ENCODE results near the gene EARS2. TPM values are rescaled to one million over a fixed set of nuclear protein-coding genes. Genes with fewer than 3 reads are reported as not detected.

EARS2 gene
- total RNA-seq, 1 experiment from 2014 or later = 50.1 TPM

GRCh38 chr16:23500862-23501225 lies 56.3 kb downstream of the EARS2 start:
- peak overlapping the region in 1 of 3 experiments; percentile 8; a peak in 1 of 7 replicates for H3K27ac Mint-ChIP-seq
- no peak overlapping the region for H3K56ac ChIP-seq (ENCODE audit: insufficient read length, low read depth, low read length)
- no peak for TF ChIP-seq CTCF (conservative IDR thresholded peaks at IDR 0.05)
- peaks cover 7% of the 10 kb centered on the region for H3K79me1 ChIP-seq (ENCODE audit: insufficient read depth, low read depth, low read length, poor library complexity, severe bottlenecking)
- no peak overlapping the region for H3K14ac ChIP-seq (ENCODE audit: insufficient read depth, low read length)
- WGBS (ENCODE audit: extremely low coverage, insufficient read length, low lambda C conversion rate) = no CpG with 5 or more reads among the region's 4 CpGs
- no peaks in the 10 kb centered on the region for H3K9me3 Mint-ChIP-seq
- H2BK5ac ChIP-seq (ENCODE audit: insufficient read length, low read length) = no peak overlapping the region
- H3K4me2 ChIP-seq (ENCODE audit: insufficient read depth, insufficient read length, low read length) = no peak overlapping the region
- H3K27ac ChIP-seq (ENCODE audit: insufficient read length, low read depth, low read length) = no peak overlapping the region
- H3K9ac ChIP-seq (ENCODE audit: extremely low read depth, insufficient read length, low read length) = no peak overlapping the region
- no peak for DNase-seq
- no peak overlapping the region for H2BK15ac ChIP-seq (ENCODE audit: low read depth, low read length)
- peaks cover 50 to 55% of the 10 kb centered on the region in 2 experiments for H3K4me1 Mint-ChIP-seq
- H4K8ac ChIP-seq (replicated peaks; ENCODE audit: insufficient read length, low read depth, low read length) = no peak overlapping the region
- no peak overlapping the region for H3T11ph ChIP-seq (ENCODE audit: low read length)
- H2AFZ ChIP-seq (ENCODE audit: low read length) = no peak overlapping the region
- H3K23ac ChIP-seq (ENCODE audit: insufficient read length, low read depth, low read length) = no peak overlapping the region
- no peaks in the 10 kb centered on the region for H3K9me3 ChIP-seq (ENCODE audit: control insufficient read depth, low read depth, low read length)
- H2BK12ac ChIP-seq (ENCODE audit: insufficient read length, low read depth, low read length) = no peak overlapping the region
- peaks cover 21% of the 10 kb centered on the region; the same call in 1 of the 2 replicates for H3K79me2 ChIP-seq (ENCODE audit: insufficient read depth, low read length)
- H3K36me3 Mint-ChIP-seq (ENCODE audit: insufficient read depth in 1 of 3, low read depth in 3 of 3) = peaks cover 2 to 33% (median 25%) of the 10 kb centered on the region in 3 experiments; a peak in 5 of 7 replicates
- H2BK20ac ChIP-seq (ENCODE audit: low read depth, low read length, poor library complexity, severe bottlenecking) = no peak overlapping the region
- H3K27me3 ChIP-seq (ENCODE audit: insufficient read depth, low read length) = no peaks in the 10 kb centered on the region
- H3K4me1 ChIP-seq (ENCODE audit: insufficient read depth, low read length) = 0 out of 2 replicates have a peak, but pooled peaks cover 2% of the 10 kb centered on the region
- H3K18ac ChIP-seq (ENCODE audit: insufficient read length, low read depth, low read length) = no peak overlapping the region
- H2BK120ac ChIP-seq (ENCODE audit: low read depth, low read length, poor library complexity, severe bottlenecking) = no peak overlapping the region
- no peaks in the 10 kb centered on the region for H4K20me1 ChIP-seq (ENCODE audit: control insufficient read depth, insufficient read depth, insufficient read length)
- no peak overlapping the region for H4K5ac ChIP-seq (ENCODE audit: insufficient read length, low read depth, low read length)
- no peak overlapping the region for H2AK5ac ChIP-seq (ENCODE audit: insufficient read length, low read length)
- H3K27me3 Mint-ChIP-seq (ENCODE audit: low read depth) = no peaks in the 10 kb centered on the region
- no peaks in the 10 kb centered on the region for H3K23me2 ChIP-seq (ENCODE audit: insufficient read length, low read depth, low read length, poor library complexity, severe bottlenecking)
- H4K91ac ChIP-seq (ENCODE audit: insufficient read length, low read depth, low read length) = no peak overlapping the region
- H3K4me3 Mint-ChIP-seq = no peak overlapping the region
- H3K4ac ChIP-seq (ENCODE audit: low read depth, low read length) = no peak overlapping the region

Measured in H9 (cell line).